Measurements from ENCODE around the gene TBC1D22A.

Gene TBC1D22A

GRCh38 chr22:46992121-46992731 lies 229.8 kb downstream of the TBC1D22A start:
- no peak for DNase-seq (ENCODE audit: low read depth)
- no peak overlapping the region for H3K4me3 ChIP-seq (ENCODE audit: low read depth, low read length)
- TF ChIP-seq CTCF (IDR thresholded peaks at IDR 0.05; ENCODE audit: control insufficient read depth, extremely low read depth, insufficient read depth), result no peak

GRCh38 chr22:46993633-46994032 lies 231.2 kb downstream of the TBC1D22A start:
- H3K4me3 ChIP-seq (ENCODE audit: low read depth, low read length), result no peak overlapping the region
- TF ChIP-seq CTCF (IDR thresholded peaks at IDR 0.05; ENCODE audit: control insufficient read depth, extremely low read depth, insufficient read depth), result no peak
- DNase-seq (ENCODE audit: low read depth), result no peak

GRCh38 chr22:46994265-46994664 lies 231.8 kb downstream of the TBC1D22A start:
- H3K4me3 ChIP-seq (ENCODE audit: low read depth, low read length), result no peak overlapping the region
- no peak for DNase-seq (ENCODE audit: low read depth)
- no peak for TF ChIP-seq CTCF (IDR thresholded peaks at IDR 0.05; ENCODE audit: control insufficient read depth, extremely low read depth, insufficient read depth)

- DNase-seq (ENCODE audit: low read depth), result no peak
- TF ChIP-seq CTCF (IDR thresholded peaks at IDR 0.05; ENCODE audit: control insufficient read depth, extremely low read depth, insufficient read depth), result no peak
- no peak overlapping the region for H3K4me3 ChIP-seq (ENCODE audit: low read depth, low read length)
Observed at GRCh38 chr22:46994983-46995382, 232.5 kb downstream of the TBC1D22A start.

- DNase-seq (ENCODE audit: low read depth), result no peak
- H3K4me3 ChIP-seq (ENCODE audit: low read depth, low read length), result no peak overlapping the region
- no peak for TF ChIP-seq CTCF (IDR thresholded peaks at IDR 0.05; ENCODE audit: control insufficient read depth, extremely low read depth, insufficient read depth)
Observed at GRCh38 chr22:46995501-46996360, 233.3 kb downstream of the TBC1D22A start.

GRCh38 chr22:46996595-46997310 lies 234.3 kb downstream of the TBC1D22A start:
- no peak overlapping the region for H3K4me3 ChIP-seq (ENCODE audit: low read depth, low read length)
- TF ChIP-seq CTCF (IDR thresholded peaks at IDR 0.05; ENCODE audit: control insufficient read depth, extremely low read depth, insufficient read depth), result peak; percentile 67
- DNase-seq (ENCODE audit: low read depth), result no peak
